GM03348 (cell line): ENCODE results near the gene UBASH3B.

ENCODE experiments used
- DNase-seq: peaks from one replicate; pipeline ENCODE4 v3.0.0; 2012; ENCODE audit warnings: low spot score

Gene UBASH3B

GRCh38 chr11:122649116-122649515, 6.4 kb upstream of the UBASH3B start:
- peak; percentile 70 for DNase-seq

GRCh38 chr11:122650619-122651018, 4.9 kb upstream of the UBASH3B start:
- DNase-seq = no peak

- DNase-seq = no peak
Measured at GRCh38 chr11:122652495-122652894, 3.0 kb upstream of the UBASH3B start.

GRCh38 chr11:122653916-122654585, 1.5 kb upstream of the UBASH3B start:
- DNase-seq = no peak

GRCh38 chr11:122656073-122656630, 630 bp downstream of the UBASH3B start:
- peak; percentile 81 for DNase-seq

GRCh38 chr11:122656631-122657101, 1.1 kb downstream of the UBASH3B start:
- no peak for DNase-seq

GRCh38 chr11:122659676-122660554, 4.4 kb downstream of the UBASH3B start:
- DNase-seq = no peak

GRCh38 chr11:122661182-122661945, 5.8 kb downstream of the UBASH3B start:
- peak; percentile 66 for DNase-seq

- DNase-seq = no peak
Measured at GRCh38 chr11:122663056-122663740, 7.7 kb downstream of the UBASH3B start.

- DNase-seq = no peak
Measured at GRCh38 chr11:122663764-122664163, 8.2 kb downstream of the UBASH3B start.

- DNase-seq = no peak
Measured at GRCh38 chr11:122664188-122664587, 8.7 kb downstream of the UBASH3B start.

GRCh38 chr11:122665861-122666260, 10.3 kb downstream of the UBASH3B start:
- DNase-seq = no peak

- no peak for DNase-seq
Measured at GRCh38 chr11:122666743-122667142, 11.2 kb downstream of the UBASH3B start.

- no peak for DNase-seq
Measured at GRCh38 chr11:122668562-122669090, 13.1 kb downstream of the UBASH3B start.

GRCh38 chr11:122670131-122670530, 14.6 kb downstream of the UBASH3B start:
- DNase-seq = no peak

GRCh38 chr11:122671400-122671891, 15.9 kb downstream of the UBASH3B start:
- no peak for DNase-seq

- DNase-seq = no peak
Measured at GRCh38 chr11:122672892-122673291, 17.4 kb downstream of the UBASH3B start.

- DNase-seq = peak; percentile 24
Measured at GRCh38 chr11:122673701-122674100, 18.2 kb downstream of the UBASH3B start.

- DNase-seq = no peak
Measured at GRCh38 chr11:122676638-122677037, 21.1 kb downstream of the UBASH3B start.

- no peak for DNase-seq
Measured at GRCh38 chr11:122677256-122677655, 21.7 kb downstream of the UBASH3B start.

GRCh38 chr11:122678406-122678805, 22.9 kb downstream of the UBASH3B start:
- DNase-seq = no peak
